Thyroid gland (tissue), 4 donors: ENCODE measurements around the gene TSPAN5.

ENCODE experiments used
- CTCF ChIP-seq, 6 experiments: fragments of 200-600 bp in 3 of 6; fragments of 450-650 bp in 3 of 6; sonication (generic) in 3 of 6; IDR thresholded peaks; one replicate each; pipeline ENCODE4 v1.5.1; 2016 to 2019; ENCODE audit warnings: antibody characterized with exemption in 6 of 6, mild to moderate bottlenecking in 2 of 6, inconsistent platforms in 1 of 6, moderate library complexity in 1 of 6
- POLR2A ChIP-seq, 2 donors: fragments of 450-650 bp; IDR thresholded peaks; one replicate each; pipeline ENCODE4 v1.6.1; 2017; ENCODE audit warnings: antibody characterized with exemption in 2 of 2, mild to moderate bottlenecking in 2 of 2, moderate library complexity in 1 of 2

- TF ChIP-seq CTCF (IDR thresholded peaks at IDR 0.05) (no peak), POLR2A (IDR thresholded peaks at IDR 0.05) (no peak)
These were observed 39.2 kb downstream of the TSPAN5 start for GRCh38 chr4:98619180-98619579.
